Prostate gland (tissue), 2 donors: ENCODE measurements around the gene KCNQ4. TPM values are rescaled to one million over a fixed set of nuclear protein-coding genes. Genes with fewer than 3 reads are reported as not detected.
A peak's percentile ranks its signal among the peaks of the same experiment; 100 is the strongest.

Experiments used
- DNase-seq: peaks from one replicate; pipeline ENCODE4 v3.0.0-alpha.2; 2019; ENCODE audit warnings: low spot score
- H3K27ac ChIP-seq, 2 donors: fragments of 200-600 bp; sonication (generic); 2 replicates each; pipeline ENCODE4 v1.5.1; 2017 to 2019
- H3K27me3 ChIP-seq: fragments of 200-600 bp; sonication (generic); replicated peaks from 2 replicates; pipeline ENCODE4 v1.5.1; 2019; ENCODE audit not compliant: insufficient read depth
- H3K36me3 ChIP-seq, 2 donors: fragments of 200-600 bp; sonication (generic); 1 replicate in 1 of 2; 2 replicates in 1 of 2; pipeline versions ENCODE4 v1.5.1 to v1.8.1; 2017 to 2019
- H3K4me1 ChIP-seq: fragments of 200-600 bp; sonication (generic); replicated peaks from 2 replicates; pipeline ENCODE4 v1.5.1; 2019
- H3K4me3 ChIP-seq, 2 donors: fragments of 200-600 bp; sonication (generic); 2 replicates each; pipeline ENCODE4 v1.5.1; 2017 to 2019
- H3K9me3 ChIP-seq: fragments of 200-600 bp; sonication (generic); 2 replicates; pipeline ENCODE4 v1.5.1; 2017
- POLR2A ChIP-seq: fragments of 450-650 bp; IDR thresholded peaks from one replicate; pipeline ENCODE4 v1.6.1; 2016; ENCODE audit warnings: antibody characterized with exemption, mild to moderate bottlenecking
- POLR2AphosphoS5 ChIP-seq: sonication (generic); formaldehyde crosslinking; IDR thresholded peaks from one replicate; pipeline ENCODE4 v1.6.1; 2017; ENCODE audit warnings: antibody characterized with exemption
- whole genome bisulfite sequencing: methylation state at CpG from one replicate; pipeline ENCODE4 v1.1.5; 2018; 5-methylcytosine and 5-hydroxymethylcytosine counted together
- intact Hi-C: fragments of 100-400 bp; cut with DNase I; formaldehyde crosslinking; loops from one replicate; pipeline ENCODE4 v1.14.2; 2022
- total RNA-seq, 2 donors: library from RNA; depleted of rRNA; stranded (reverse); fragments of >200 nt; gene quantifications; one replicate each; pipeline ENCODE4 v1.1.0, GENCODE V29; 2016
- TF ChIP-seq, protein P1 (sequence below), 4 experiments: fragments of 200-600 bp in 2 of 4; fragments of 450-650 bp in 2 of 4; sonication (generic) in 2 of 4; IDR thresholded peaks; 1 replicate in 3 of 4; 2 replicates in 1 of 4; pipeline ENCODE4 v1.5.1; 2016 to 2019; ENCODE audit warnings: antibody characterized with exemption in 4 of 4, mild to moderate bottlenecking in 2 of 4, moderate library complexity in 2 of 4

Gene KCNQ4
- total RNA-seq, 2 donors from 2014 or later: 1.8 to 3.1 TPM

DNA sequence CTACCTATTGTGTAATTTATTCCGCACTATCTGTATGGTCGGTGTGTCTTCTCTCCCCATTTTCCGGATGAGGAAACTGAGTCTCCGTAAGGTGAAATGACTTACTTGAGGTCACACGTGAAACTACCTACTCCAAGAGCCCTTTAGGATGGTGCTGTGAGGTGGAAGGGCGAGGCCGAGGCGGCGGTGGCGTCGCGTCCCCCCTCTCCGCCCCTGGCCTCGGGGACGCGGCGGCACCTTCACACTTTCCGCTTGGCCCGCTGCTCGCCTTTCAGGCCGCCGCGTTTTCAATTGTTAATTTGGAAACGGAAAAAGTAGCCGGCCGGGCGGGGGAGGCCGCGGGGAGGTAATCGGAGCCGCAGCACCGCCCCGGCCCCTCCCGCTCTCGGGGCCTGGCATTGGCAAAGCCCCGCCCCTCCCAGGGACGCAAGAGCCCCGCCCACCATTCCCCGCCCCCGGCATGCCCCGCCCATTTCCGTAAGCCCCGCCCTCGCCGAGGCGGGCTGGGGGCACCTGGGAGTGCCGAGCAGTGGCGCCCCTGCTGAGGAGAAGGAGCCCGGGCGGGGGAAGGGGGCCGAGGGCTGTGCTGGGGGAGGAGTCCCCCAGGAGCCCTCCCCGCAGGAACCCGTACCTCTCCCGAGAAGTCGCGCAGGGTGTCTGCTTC is 18.6 kb downstream of the KCNQ4 start:
- Histone ChIP-seq H3K27ac (peak overlapping the region; percentile 59 to 76), H3K4me1 (peaks cover 4% of the 10 kb centered on the region), H3K4me3 (peak overlapping the region; percentile 26 to 33), H3K27me3 (no peaks in the 10 kb centered on the region), H3K9me3 (no peaks in the 10 kb centered on the region), H3K36me3 (no peaks in the 10 kb centered on the region)
- TF ChIP-seq POLR2AphosphoS5: peak; percentile 44
- peak; percentile 27 for TF ChIP-seq POLR2A
- TF ChIP-seq, protein P1, sequence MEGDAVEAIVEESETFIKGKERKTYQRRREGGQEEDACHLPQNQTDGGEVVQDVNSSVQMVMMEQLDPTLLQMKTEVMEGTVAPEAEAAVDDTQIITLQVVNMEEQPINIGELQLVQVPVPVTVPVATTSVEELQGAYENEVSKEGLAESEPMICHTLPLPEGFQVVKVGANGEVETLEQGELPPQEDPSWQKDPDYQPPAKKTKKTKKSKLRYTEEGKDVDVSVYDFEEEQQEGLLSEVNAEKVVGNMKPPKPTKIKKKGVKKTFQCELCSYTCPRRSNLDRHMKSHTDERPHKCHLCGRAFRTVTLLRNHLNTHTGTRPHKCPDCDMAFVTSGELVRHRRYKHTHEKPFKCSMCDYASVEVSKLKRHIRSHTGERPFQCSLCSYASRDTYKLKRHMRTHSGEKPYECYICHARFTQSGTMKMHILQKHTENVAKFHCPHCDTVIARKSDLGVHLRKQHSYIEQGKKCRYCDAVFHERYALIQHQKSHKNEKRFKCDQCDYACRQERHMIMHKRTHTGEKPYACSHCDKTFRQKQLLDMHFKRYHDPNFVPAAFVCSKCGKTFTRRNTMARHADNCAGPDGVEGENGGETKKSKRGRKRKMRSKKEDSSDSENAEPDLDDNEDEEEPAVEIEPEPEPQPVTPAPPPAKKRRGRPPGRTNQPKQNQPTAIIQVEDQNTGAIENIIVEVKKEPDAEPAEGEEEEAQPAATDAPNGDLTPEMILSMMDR (IDR thresholded peaks at IDR 0.05): no peak
- DNase-seq: peak; percentile 87
- intact Hi-C loops: no loop called here
- 5% methylated on average over 40 of the region's 56 CpGs for WGBS

DNA sequence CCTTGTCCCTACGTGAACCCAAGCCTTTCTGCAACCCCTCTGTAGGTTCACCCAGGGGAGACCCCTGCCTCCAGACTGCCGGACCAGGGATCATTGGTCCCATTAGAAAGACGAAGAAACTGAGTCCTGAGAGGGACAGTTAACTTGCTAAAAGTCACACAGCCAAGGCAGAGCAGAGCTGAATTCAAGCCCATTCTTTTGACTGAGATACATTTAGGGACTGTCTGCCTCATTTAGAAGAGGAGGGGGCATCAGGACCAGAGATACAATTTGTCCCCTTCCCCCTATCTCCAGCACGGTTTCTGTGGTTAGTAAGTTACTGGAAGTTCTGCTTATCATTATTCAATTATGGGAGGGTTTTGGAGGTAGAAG is 19.1 kb downstream of the KCNQ4 start:
- Histone ChIP-seq H3K4me1 (peaks cover 4% of the 10 kb centered on the region), H3K27ac (peak overlapping the region; percentile 59 to 76), H3K27me3 (no peaks in the 10 kb centered on the region), H3K4me3 (peak overlapping the region in 1 of 2 donors; percentile 33), H3K36me3 (no peaks in the 10 kb centered on the region), H3K9me3 (no peaks in the 10 kb centered on the region)
- DNase-seq: no peak
- WGBS: 38% methylated on average over 4 of the region's 4 CpGs
- TF ChIP-seq POLR2AphosphoS5 (no peak), POLR2A (no peak)
- TF ChIP-seq, protein P1 (IDR thresholded peaks at IDR 0.05): no peak
- intact Hi-C loops: no loop called here

DNA sequence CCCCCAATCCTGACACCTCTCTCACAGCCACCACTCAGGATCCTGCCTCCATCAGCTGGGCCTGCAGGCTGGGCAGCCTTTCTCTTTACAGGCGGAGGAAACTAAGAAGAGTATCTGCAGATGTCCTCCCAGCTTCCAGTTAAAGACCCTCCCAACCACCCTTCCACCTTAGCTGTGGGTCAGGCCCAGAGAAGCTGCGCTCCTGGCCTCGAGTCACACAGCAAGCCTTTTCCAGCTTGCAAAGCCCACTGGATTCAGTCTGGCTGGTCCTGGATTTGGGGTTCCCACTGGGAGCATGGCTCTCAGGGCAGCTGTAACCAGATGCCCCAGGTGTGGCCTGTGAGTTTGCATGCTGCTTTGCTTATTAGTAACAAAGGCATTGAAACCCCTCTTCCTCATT is 19.9 kb downstream of the KCNQ4 start:
- TF ChIP-seq POLR2A (no peak), POLR2AphosphoS5 (no peak)
- TF ChIP-seq, protein P1 (IDR thresholded peaks at IDR 0.05): no peak
- WGBS: 93% methylated on average over 3 of the region's 3 CpGs
- Histone ChIP-seq H3K4me1 (peaks cover 4% of the 10 kb centered on the region), H3K36me3 (no peaks in the 10 kb centered on the region), H3K27me3 (no peaks in the 10 kb centered on the region), H3K9me3 (no peaks in the 10 kb centered on the region), H3K27ac (peak overlapping the region; percentile 59 to 76), H3K4me3 (no peak overlapping the region)
- intact Hi-C loops: no loop called here
- no peak for DNase-seq

DNA sequence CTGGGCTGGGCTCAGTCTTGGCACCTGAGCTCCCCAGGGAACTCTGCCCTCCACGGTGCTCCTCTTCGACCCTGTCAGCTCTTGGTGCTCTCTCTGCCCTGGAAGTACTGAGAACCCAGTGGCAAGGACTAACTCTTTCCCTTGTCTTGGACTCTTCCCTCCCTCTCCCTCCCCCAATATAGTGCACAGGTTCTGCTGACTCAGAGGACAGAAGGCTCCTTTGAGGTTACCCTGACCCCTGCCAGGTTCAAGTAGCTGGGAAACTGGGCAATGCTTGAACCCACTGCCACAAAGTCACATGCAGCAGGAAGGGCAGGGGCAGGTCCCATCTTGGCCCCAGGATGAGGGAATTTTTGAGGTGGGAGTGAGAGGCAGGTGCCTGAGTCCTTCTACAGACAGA is 20.3 kb downstream of the KCNQ4 start:
- intact Hi-C loops: no loop called here
- Histone ChIP-seq H3K9me3 (no peaks in the 10 kb centered on the region), H3K36me3 (no peaks in the 10 kb centered on the region), H3K4me3 (no peak overlapping the region), H3K27me3 (no peaks in the 10 kb centered on the region), H3K4me1 (peaks cover 4% of the 10 kb centered on the region), H3K27ac (no peak overlapping the region)
- no peak for DNase-seq
- 67% methylated on average over 2 of the region's 2 CpGs for WGBS
- no peak for TF ChIP-seq POLR2A
- TF ChIP-seq, protein P1 (IDR thresholded peaks at IDR 0.05): no peak
- TF ChIP-seq POLR2AphosphoS5: no peak

DNA sequence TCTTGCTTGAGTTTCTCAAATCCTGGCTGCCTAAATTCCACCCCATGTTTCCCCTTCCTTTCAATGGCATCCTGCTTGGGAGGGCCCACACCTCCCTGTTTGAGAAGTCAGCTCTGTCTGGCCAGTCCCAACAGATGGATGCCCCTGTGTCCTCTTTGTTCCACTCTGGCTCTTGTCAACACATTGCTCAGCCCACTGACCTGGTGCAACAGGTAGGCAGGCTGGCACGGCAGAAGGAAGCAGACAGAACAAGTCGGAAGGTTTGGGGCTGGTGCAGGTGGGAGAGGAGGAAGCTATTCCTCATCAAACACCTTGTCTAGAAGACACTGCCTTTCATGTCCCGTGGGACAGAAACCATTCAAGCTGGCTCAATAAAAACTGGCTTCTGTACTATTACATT is 22.7 kb downstream of the KCNQ4 start:
- 49% methylated on average over 3 of the region's 3 CpGs for WGBS
- intact Hi-C loops: no loop called here
- TF ChIP-seq POLR2A: no peak
- TF ChIP-seq POLR2AphosphoS5: no peak
- TF ChIP-seq, protein P1 (IDR thresholded peaks at IDR 0.05): no peak
- peaks cover 4% of the 10 kb centered on the region for H3K4me1 ChIP-seq
- H3K9me3 ChIP-seq: no peaks in the 10 kb centered on the region
- no peak for DNase-seq
- no peak overlapping the region for H3K4me3 ChIP-seq
- no peaks in the 10 kb centered on the region for H3K27me3 ChIP-seq
- no peaks in the 10 kb centered on the region for H3K36me3 ChIP-seq
- H3K27ac ChIP-seq: no peak overlapping the region
